Activated CD8-positive, alpha-beta T cell treated with anti-CD3 and anti-CD28 coated beads for 36 hours (primary cell): ENCODE measurements around the gene CYFIP1. TPM values are rescaled to one million over a fixed set of nuclear protein-coding genes. Genes with fewer than 3 reads are reported as not detected.
A peak's percentile ranks its signal among the peaks of the same experiment; 100 is the strongest.

ENCODE experiments used
- ATAC-seq: fragments of 200-7000 bp; cut with Tn5 transposase; one replicate; pipeline ENCODE4 v1.10.0; 2021; ENCODE audit warnings: mild to moderate bottlenecking, moderate library complexity
- CTCF ChIA-PET: fragments of 350-600 bp; sonication (Branson Sonifier 250); formaldehyde crosslinking; loops from one replicate; lab custom pipeline; 2021; ENCODE audit warnings: antibody characterized with exemption; lab: Charles Lee
- POLR2A ChIA-PET: fragments of 350-600 bp; sonication (Branson Sonifier 250); formaldehyde crosslinking; loops from one replicate; lab custom pipeline; 2021; ENCODE audit warnings: antibody characterized with exemption; lab: Charles Lee
- DNase-seq: peaks from one replicate; pipeline ENCODE4 v3.0.0-alpha.2; 2020
- H3K27ac Mint-ChIP-seq: one replicate; pipeline ENCODE4 v1.8.0; 2021; ENCODE audit warnings: mild to moderate bottlenecking, mixed read lengths
- H3K27me3 Mint-ChIP-seq: one replicate; pipeline ENCODE4 v1.8.0; 2021; ENCODE audit warnings: mixed read lengths
- H3K36me3 Mint-ChIP-seq: one replicate; pipeline ENCODE4 v1.8.0; 2021; ENCODE audit warnings: low read depth, mixed read lengths
- H3K4me1 Mint-ChIP-seq: one replicate; pipeline ENCODE4 v1.8.0; 2021; ENCODE audit warnings: low read depth, mixed read lengths
- H3K4me3 Mint-ChIP-seq: one replicate; pipeline ENCODE4 v1.8.0; 2021; ENCODE audit warnings: mild to moderate bottlenecking, moderate library complexity, mixed read lengths
- H3K9me3 Mint-ChIP-seq: one replicate; pipeline ENCODE4 v1.8.0; 2021; ENCODE audit warnings: mixed read lengths
- CTCF ChIP-seq: fragments of 200-600 bp; IDR thresholded peaks from one replicate; pipeline ENCODE4 v1.8.0; 2022; ENCODE audit warnings: antibody characterized with exemption, mild to moderate bottlenecking
- intact Hi-C: fragments of 100-400 bp; cut with micrococcal nuclease; formaldehyde crosslinking; loops from one replicate; pipeline ENCODE4 v1.10.0; 2022
- total RNA-seq, 2 experiments: library from RNA; stranded (reverse); gene quantifications; one replicate each; pipeline ENCODE4 v1.2.3, GENCODE V29; 2021

The CYFIP1 gene
- total RNA-seq, 2 experiments from 2014 or later = 10.4 to 11.6 TPM

- peaks cover 2% of the 10 kb centered on the region for H3K27me3 Mint-ChIP-seq
- peak; percentile 74 for ATAC-seq
- DNase-seq = peak; percentile 17
- peaks cover 6% of the 10 kb centered on the region for H3K4me1 Mint-ChIP-seq
- intact Hi-C loops = no loop called here
- TF ChIP-seq CTCF = no peak
- no peak overlapping the region for H3K27ac Mint-ChIP-seq
- peak overlapping the region; percentile 16 for H3K4me3 Mint-ChIP-seq
- no peaks in the 10 kb centered on the region for H3K36me3 Mint-ChIP-seq
- H3K9me3 Mint-ChIP-seq = no peaks in the 10 kb centered on the region
- ChIA-PET POLR2A (no interaction called here), CTCF (no interaction called here)
These were observed 31.1 kb downstream of the CYFIP1 start for GRCh38 chr15:22949074-22949547.

DNA sequence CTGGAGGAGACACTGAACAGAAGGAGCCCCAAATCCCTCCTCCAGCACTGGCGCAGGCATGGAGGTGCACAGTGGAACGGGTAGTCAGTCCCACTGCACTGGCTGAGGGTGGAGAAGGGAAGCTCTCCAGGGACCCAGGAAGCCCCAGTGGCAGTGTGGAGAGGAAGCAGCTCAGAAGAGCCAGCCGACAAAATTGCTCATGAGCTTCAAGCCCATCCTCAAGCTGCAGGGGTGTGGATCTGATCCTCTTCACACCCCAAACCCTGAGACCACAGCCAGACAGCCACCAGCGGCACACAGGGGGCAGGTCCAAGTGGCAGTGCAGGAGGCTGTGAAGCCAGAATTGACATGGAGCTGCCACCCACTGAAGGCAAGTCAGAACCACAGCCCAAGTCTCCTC, 32.1 kb downstream of the CYFIP1 start:
- Mint-ChIP-seq H3K4me3 (no peak overlapping the region), H3K27ac (no peak overlapping the region), H3K27me3 (peaks cover 2% of the 10 kb centered on the region), H3K4me1 (peaks cover 6% of the 10 kb centered on the region), H3K9me3 (no peaks in the 10 kb centered on the region), H3K36me3 (no peaks in the 10 kb centered on the region)
- CTCF ChIA-PET = interaction anchor here (1.5 kb wide), 1 partner anchor 12 kb away, joined by 3 read pairs; no protein-coding TSS in a partner anchor
- POLR2A ChIA-PET = interaction anchor here (0.5 kb wide), 1 partner anchor 107 kb away, joined by 3 read pairs; no protein-coding TSS in a partner anchor
- intact Hi-C loops = no loop called here
- TF ChIP-seq CTCF = no peak
- ATAC-seq = no peak
- no peak for DNase-seq

DNA sequence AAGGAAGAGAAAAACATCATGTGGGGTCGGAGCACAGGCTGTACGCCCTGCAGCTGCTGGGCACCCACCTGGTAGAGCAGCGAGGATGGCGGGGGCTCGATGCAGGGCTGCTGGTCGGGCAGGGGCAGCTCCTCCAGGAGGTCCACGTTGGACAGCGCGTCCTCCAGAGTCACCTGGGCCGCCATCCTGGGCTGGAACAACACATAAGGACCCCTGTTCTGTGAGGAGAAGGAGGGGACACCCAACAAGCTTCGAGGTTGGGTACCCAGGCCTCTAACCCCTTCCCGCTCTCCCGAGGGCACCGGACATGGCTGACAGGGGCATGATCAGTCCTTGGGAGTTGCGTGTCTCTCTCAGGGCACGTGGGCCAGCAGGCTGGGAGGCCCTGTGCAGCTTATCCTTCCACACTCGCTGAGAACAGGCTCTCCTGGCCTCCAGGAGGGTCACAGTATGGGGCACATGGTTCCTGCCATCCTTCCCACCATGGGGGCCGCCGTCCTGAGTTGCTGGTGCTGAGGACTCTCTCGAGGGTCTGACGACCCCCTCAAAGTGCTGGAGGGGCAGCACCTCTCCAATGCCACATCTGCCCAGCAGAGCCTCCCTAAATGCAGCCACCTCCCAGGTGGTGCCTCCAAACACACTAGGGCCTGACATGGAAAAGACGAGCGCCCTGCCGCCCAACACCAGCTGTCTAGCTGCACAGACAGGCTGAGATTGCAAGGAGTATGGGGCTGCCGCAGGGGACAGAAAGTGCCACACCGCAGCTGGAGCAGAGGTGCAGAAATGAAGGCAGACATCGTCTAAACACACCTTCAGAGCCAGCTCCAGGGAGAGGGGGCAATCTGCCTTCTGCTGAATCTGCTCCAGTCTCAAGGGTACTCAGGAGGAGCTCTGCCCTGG, 32.8 kb downstream of the CYFIP1 start:
- H3K27ac Mint-ChIP-seq = no peak overlapping the region
- DNase-seq (no peak), ATAC-seq (no peak)
- no peaks in the 10 kb centered on the region for H3K9me3 Mint-ChIP-seq
- no peak for TF ChIP-seq CTCF
- no peak overlapping the region for H3K4me3 Mint-ChIP-seq
- CTCF ChIA-PET = interaction anchor here (1.5 kb wide), 1 partner anchor 13 kb away, joined by 3 read pairs; no protein-coding TSS in a partner anchor
- H3K36me3 Mint-ChIP-seq = no peaks in the 10 kb centered on the region
- intact Hi-C loops = no loop called here
- POLR2A ChIA-PET = no interaction called here
- H3K4me1 Mint-ChIP-seq = peaks cover 6% of the 10 kb centered on the region
- peaks cover 2% of the 10 kb centered on the region for H3K27me3 Mint-ChIP-seq

DNA sequence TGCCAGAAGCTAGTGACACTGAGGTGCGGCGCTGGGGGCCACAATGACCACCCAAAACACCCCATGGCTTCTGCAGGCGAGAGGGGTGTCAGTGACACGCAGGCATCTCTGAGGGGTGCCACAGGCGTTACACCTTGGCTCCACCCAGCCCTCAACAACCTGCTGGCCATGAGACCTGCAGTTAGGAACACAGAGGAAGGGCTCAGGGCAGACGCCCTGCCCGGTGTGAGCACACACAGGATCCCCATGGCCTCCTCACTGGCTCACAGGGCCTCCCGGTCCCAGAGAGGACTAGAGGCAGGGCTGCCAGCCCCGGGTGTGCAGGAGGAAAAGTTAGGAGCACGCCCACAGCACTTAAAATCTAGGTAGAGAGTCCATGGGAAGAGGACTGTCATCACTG, 35.1 kb downstream of the CYFIP1 start:
- ChIA-PET POLR2A (no interaction called here), CTCF (no interaction called here)
- no peak for ATAC-seq
- Mint-ChIP-seq H3K9me3 (no peaks in the 10 kb centered on the region), H3K27me3 (peaks cover 2% of the 10 kb centered on the region), H3K4me3 (no peak overlapping the region), H3K27ac (no peak overlapping the region), H3K36me3 (no peaks in the 10 kb centered on the region), H3K4me1 (peaks cover 6% of the 10 kb centered on the region)
- TF ChIP-seq CTCF = no peak
- intact Hi-C loops = no loop called here
- DNase-seq = no peak

DNA sequence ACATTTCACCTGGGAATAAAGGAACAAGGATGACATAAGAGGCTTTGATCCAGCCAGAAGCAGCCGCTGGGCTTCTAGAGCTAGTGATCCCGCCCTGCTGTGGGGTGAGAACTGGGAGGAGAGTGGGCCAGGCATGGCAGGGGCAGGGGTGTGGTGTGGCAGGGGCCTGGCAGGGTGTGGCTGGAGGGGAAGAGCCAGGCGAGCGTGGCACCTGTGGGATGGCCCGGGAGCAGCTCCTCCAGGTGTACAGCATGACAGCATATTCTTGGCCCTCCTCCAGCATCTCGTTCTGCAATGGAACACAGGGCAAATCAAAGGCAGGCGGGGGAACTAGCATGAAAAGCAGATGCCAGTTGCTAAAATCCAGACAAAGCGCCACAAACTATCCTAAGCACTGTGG, 35.5 kb downstream of the CYFIP1 start:
- no peaks in the 10 kb centered on the region for H3K9me3 Mint-ChIP-seq
- intact Hi-C loops = no loop called here
- ChIA-PET CTCF (no interaction called here), POLR2A (no interaction called here)
- H3K27ac Mint-ChIP-seq = no peak overlapping the region
- peaks cover 6% of the 10 kb centered on the region for H3K4me1 Mint-ChIP-seq
- DNase-seq (no peak), ATAC-seq (no peak)
- peaks cover 2% of the 10 kb centered on the region for H3K27me3 Mint-ChIP-seq
- H3K36me3 Mint-ChIP-seq = no peaks in the 10 kb centered on the region
- no peak overlapping the region for H3K4me3 Mint-ChIP-seq
- TF ChIP-seq CTCF = no peak
